HEK293 (cell line): ENCODE data around the gene CCDC57.

Source experiments
- CTCF ChIA-PET: fragments of 350-600 bp; formaldehyde crosslinking; extraction: SDS; loops from one replicate; lab custom pipeline; 2021; ENCODE audit warnings: antibody characterized with exemption; lab: Yijun Ruan, JAX
- POLR2A ChIA-PET: fragments of 300-600 bp; formaldehyde crosslinking; extraction: SDS; loops from one replicate; lab custom pipeline; 2020; ENCODE audit warnings: antibody characterized with exemption, inconsistent platforms; lab: Yijun Ruan, JAX
- H3K27ac ChIP-seq: fragments of 200-500 bp; sonication (Bioruptor generic); 2 replicates; pipeline ENCODE4 v1.5.1; 2014; ENCODE audit warnings: low read depth, low read length, control low read depth, inconsistent platforms; ENCODE audit errors: extremely low read depth
- H3K36me3 ChIP-seq, 2 experiments: fragments of 200-500 bp in 1 of 2; sonication (Bioruptor generic) in 1 of 2; 1 replicate in 1 of 2; 2 replicates in 1 of 2; pipeline ENCODE4 v1.5.1; 2014 to 2017; ENCODE audit warnings: inconsistent platforms in 2 of 2, low read length in 2 of 2; ENCODE audit not compliant: control insufficient read depth in 2 of 2, insufficient read depth in 1 of 2
- H3K4me1 ChIP-seq: fragments of 200-500 bp; sonication (Bioruptor generic); 2 replicates; pipeline ENCODE4 v1.5.1; 2014; ENCODE audit warnings: mild to moderate bottlenecking, low read length, inconsistent platforms; ENCODE audit not compliant: control insufficient read depth, insufficient read depth
- H3K4me3 ChIP-seq: 2 replicates; pipeline ENCODE4 v1.5.1; 2011; ENCODE audit warnings: low read depth, mild to moderate bottlenecking, control low read depth, low read length, moderate library complexity
- H3K9me3 ChIP-seq: fragments of 200-500 bp; sonication (Bioruptor generic); 2 replicates; pipeline ENCODE4 v1.5.1; 2014; ENCODE audit warnings: low read depth, low read length, inconsistent platforms; ENCODE audit not compliant: control insufficient read depth, insufficient read depth
- IKZF3 ChIP-seq: fragments of 450-650 bp; IDR thresholded peaks from 2 replicates; pipeline ENCODE4 v1.5.0; 2018; ENCODE audit warnings: missing biosample characterization, mild to moderate bottlenecking, missing genetic modification characterization, moderate library complexity
- KLF1 ChIP-seq: fragments of 450-650 bp; formaldehyde crosslinking; IDR thresholded peaks from 2 replicates; pipeline ENCODE4 v1.5.1; 2016; ENCODE audit warnings: missing biosample characterization, missing genetic modification characterization
- PATZ1 ChIP-seq: fragments of 450-650 bp; formaldehyde crosslinking; IDR thresholded peaks from 2 replicates; pipeline ENCODE4 v1.5.1; 2016; ENCODE audit warnings: missing biosample characterization, missing genetic modification characterization
- PRDM1 ChIP-seq: fragments of 450-650 bp; formaldehyde crosslinking; IDR thresholded peaks from 2 replicates; pipeline ENCODE4; 2016; ENCODE audit warnings: missing biosample characterization, missing genetic modification characterization
- ZBTB10 ChIP-seq: fragments of 450-650 bp; formaldehyde crosslinking; IDR thresholded peaks from 2 replicates; pipeline ENCODE4 v1.5.1; 2016; ENCODE audit warnings: missing biosample characterization, missing genetic modification characterization
- ZBTB26 ChIP-seq: fragments of 450-650 bp; formaldehyde crosslinking; optimal IDR thresholded peaks from 2 replicates; pipeline ENCODE3; 2016; ENCODE audit warnings: missing biosample characterization, mild to moderate bottlenecking, missing genetic modification characterization
- ZBTB7A ChIP-seq: fragments of 450-650 bp; formaldehyde crosslinking; IDR thresholded peaks from 2 replicates; pipeline ENCODE4 v1.5.1; 2016; ENCODE audit warnings: low read depth, missing biosample characterization, missing genetic modification characterization
- ZNF10 ChIP-seq: fragments of 450-650 bp; formaldehyde crosslinking; IDR thresholded peaks from 2 replicates; pipeline ENCODE4 v1.5.1; 2017; ENCODE audit warnings: missing biosample characterization, missing genetic modification characterization
- ZNF138 ChIP-seq: fragments of 450-650 bp; formaldehyde crosslinking; IDR thresholded peaks from 2 replicates; pipeline ENCODE4 v1.5.1; 2016; ENCODE audit warnings: missing biosample characterization, missing genetic modification characterization, borderline replicate concordance
- ZNF19 ChIP-seq: fragments of 450-650 bp; formaldehyde crosslinking; IDR thresholded peaks from 2 replicates; pipeline ENCODE4; 2016; ENCODE audit warnings: missing biosample characterization, missing genetic modification characterization, low read depth
- ZNF202 ChIP-seq: fragments of 450-650 bp; formaldehyde crosslinking; IDR thresholded peaks from 2 replicates; pipeline ENCODE4 v1.5.1; 2016; ENCODE audit warnings: missing biosample characterization, missing genetic modification characterization, borderline replicate concordance
- ZNF302 ChIP-seq: fragments of 450-650 bp; formaldehyde crosslinking; IDR thresholded peaks from 2 replicates; pipeline ENCODE4 v1.5.1; 2016; ENCODE audit warnings: missing biosample characterization, missing genetic modification characterization, low read depth
- ZNF324 ChIP-seq: fragments of 450-650 bp; formaldehyde crosslinking; IDR thresholded peaks from 2 replicates; pipeline ENCODE4 v1.5.1; 2016; ENCODE audit warnings: missing biosample characterization, missing genetic modification characterization
- ZNF394 ChIP-seq: fragments of 450-650 bp; formaldehyde crosslinking; IDR thresholded peaks from 2 replicates; pipeline ENCODE4 v1.5.1; 2016; ENCODE audit warnings: missing biosample characterization, missing genetic modification characterization, mild to moderate bottlenecking, moderate library complexity, borderline replicate concordance
- ZNF416 ChIP-seq: fragments of 450-650 bp; formaldehyde crosslinking; IDR thresholded peaks from 2 replicates; pipeline ENCODE4 v1.5.1; 2016; ENCODE audit warnings: missing biosample characterization, missing genetic modification characterization
- ZNF560 ChIP-seq: fragments of 450-650 bp; formaldehyde crosslinking; IDR thresholded peaks from 2 replicates; pipeline ENCODE4 v1.5.1; 2017; ENCODE audit warnings: missing biosample characterization, missing genetic modification characterization, borderline replicate concordance
- ZNF585B ChIP-seq: fragments of 450-650 bp; formaldehyde crosslinking; IDR thresholded peaks from 2 replicates; pipeline ENCODE4 v1.5.1; 2016; ENCODE audit warnings: missing biosample characterization, missing genetic modification characterization
- ZNF677 ChIP-seq: fragments of 450-650 bp; IDR thresholded peaks from 2 replicates; pipeline ENCODE4 v1.5.0; 2018; ENCODE audit warnings: missing biosample characterization, mild to moderate bottlenecking, missing genetic modification characterization, moderate library complexity
- ZNF76 ChIP-seq: fragments of 450-650 bp; formaldehyde crosslinking; IDR thresholded peaks from 2 replicates; pipeline ENCODE4; 2016; ENCODE audit warnings: low read depth, missing biosample characterization, missing genetic modification characterization, borderline replicate concordance
- ZNF791 ChIP-seq: fragments of 450-650 bp; formaldehyde crosslinking; IDR thresholded peaks from 2 replicates; pipeline ENCODE4 v1.5.1; 2016; ENCODE audit warnings: missing biosample characterization, missing genetic modification characterization
- ZNF843 ChIP-seq: fragments of 450-650 bp; formaldehyde crosslinking; IDR thresholded peaks from 2 replicates; pipeline ENCODE4 v1.5.1; 2016; ENCODE audit warnings: missing biosample characterization, missing genetic modification characterization
- ZSCAN16 ChIP-seq: fragments of 450-650 bp; formaldehyde crosslinking; IDR thresholded peaks from 2 replicates; pipeline ENCODE4 v1.5.1; 2016; ENCODE audit warnings: missing biosample characterization, missing genetic modification characterization

The CCDC57 gene

GRCh38 chr17:82242698-82242976, 30.0 kb upstream of the CCDC57 start:
- TF ChIP-seq ZNF416 (tag by site-specific recombination) (no peak), ZNF10 (tag by site-specific recombination) (no peak), ZBTB26 (tag by site-specific recombination) (no peak), ZBTB10 (tag by site-specific recombination) (no peak), PATZ1 (tag by site-specific recombination) (no peak), ZNF76 (no peak), ZNF324 (no peak), IKZF3 (tag by site-specific recombination) (no peak), ZNF202 (tag by site-specific recombination) (no peak), ZSCAN16 (no peak), PRDM1 (no peak), ZNF19 (tag by site-specific recombination) (no peak), ZNF791 (tag by site-specific recombination) (no peak), ZNF302 (tag by site-specific recombination) (no peak), ZNF843 (tag by site-specific recombination) (no peak), ZNF394 (tag by site-specific recombination) (no peak), ZNF138 (tag by site-specific recombination) (no peak), ZNF560 (no peak)
- Histone ChIP-seq H3K4me1 (peaks cover 12% of the 10 kb centered on the region), H3K9me3 (no peaks in the 10 kb centered on the region), H3K27ac (no peak overlapping the region), H3K36me3 (peaks cover 10 to 82% of the 10 kb centered on the region in 2 experiments; a peak in 2 of 3 replicates), H3K4me3 (no peak overlapping the region)
- ChIA-PET POLR2A (interaction anchor here (1.1 to 2.5 kb wide), 3 partner anchors 15 to 56 kb away, joined by 5 to 16 read pairs (median 6); partner anchors contain the start of gene CSNK1D), CTCF (interaction anchor here (0.6 to 1.9 kb wide), 5 partner anchors 15 to 645 kb away, joined by 3 to 9 read pairs (median 4); no protein-coding TSS in a partner anchor)

GRCh38 chr17:82241926-82242697, 29.5 kb upstream of the CCDC57 start:
- Histone ChIP-seq H3K4me1 (peaks cover 12% of the 10 kb centered on the region), H3K27ac (no peak overlapping the region), H3K9me3 (no peaks in the 10 kb centered on the region)
- POLR2A ChIA-PET = interaction anchor here (0.8 to 2.5 kb wide), 5 partner anchors 16 to 204 kb away, joined by 3 to 16 read pairs (median 6); partner anchors contain the start of genes CSNK1D and DCXR
- 0 out of 2 replicates have a peak, but pooled peaks have one; percentile 18 for TF ChIP-seq KLF1
- TF ChIP-seq ZBTB7A = no peak
- no peak for TF ChIP-seq ZNF677
- no peak for TF ChIP-seq ZNF585B (tag by site-specific recombination)
- TF ChIP-seq, all 188 proteins: peak for 1
- Histone ChIP-seq H3K4me3 (no peak overlapping the region), H3K36me3 (peaks cover 9 to 77% of the 10 kb centered on the region in 2 experiments; a peak in 2 of 3 replicates)
- CTCF ChIA-PET = interaction anchor here (0.6 to 1.9 kb wide), 6 partner anchors 10 to 183 kb away, joined by 3 to 9 read pairs (median 5); no protein-coding TSS in a partner anchor
